Activated CD4-positive, alpha-beta T cell treated with anti-CD3 and anti-CD28 coated beads for 24 hours (primary cell): Measurements from ENCODE around the gene GPR148.

Experiments
- DNase-seq, 2 donors: peaks; one replicate each; pipeline ENCODE4 v3.0.0-alpha.2; 2020; ENCODE audit warnings: low read depth in 2 of 2

The GPR148 gene

GRCh38 chr2:130749641-130750040, 20.8 kb downstream of the GPR148 start:
- no peak for DNase-seq

DNA sequence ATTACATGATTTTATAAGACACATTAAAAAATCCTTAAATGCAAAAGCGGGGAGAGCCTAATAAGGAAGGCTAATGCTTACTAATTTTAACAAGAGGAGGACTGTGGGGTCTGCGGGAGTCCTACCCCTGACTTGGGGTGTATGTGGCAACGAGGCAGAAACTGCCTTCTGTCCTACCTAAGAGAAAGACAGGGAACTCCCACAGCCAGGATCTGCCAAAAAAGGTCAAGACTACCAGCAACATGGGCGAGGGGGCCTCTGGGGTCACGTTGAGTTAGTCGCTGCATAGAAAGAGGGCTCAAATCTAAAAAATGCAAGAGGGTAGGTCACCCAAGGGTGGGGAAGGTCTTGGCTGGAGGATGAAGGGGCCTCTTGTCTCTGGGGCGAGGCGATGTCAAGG, 25.9 kb downstream of the GPR148 start:
- DNase-seq, result no peak

- no peak for DNase-seq
These were observed 26.6 kb downstream of the GPR148 start, which contains the start of gene AMER3 for GRCh38 chr2:130755256-130756052. Gene AMER3, plus strand, starts transcription at chr2:130755540. Its CDS starts 6,533 bp downstream, at chr2:130762073.

DNA sequence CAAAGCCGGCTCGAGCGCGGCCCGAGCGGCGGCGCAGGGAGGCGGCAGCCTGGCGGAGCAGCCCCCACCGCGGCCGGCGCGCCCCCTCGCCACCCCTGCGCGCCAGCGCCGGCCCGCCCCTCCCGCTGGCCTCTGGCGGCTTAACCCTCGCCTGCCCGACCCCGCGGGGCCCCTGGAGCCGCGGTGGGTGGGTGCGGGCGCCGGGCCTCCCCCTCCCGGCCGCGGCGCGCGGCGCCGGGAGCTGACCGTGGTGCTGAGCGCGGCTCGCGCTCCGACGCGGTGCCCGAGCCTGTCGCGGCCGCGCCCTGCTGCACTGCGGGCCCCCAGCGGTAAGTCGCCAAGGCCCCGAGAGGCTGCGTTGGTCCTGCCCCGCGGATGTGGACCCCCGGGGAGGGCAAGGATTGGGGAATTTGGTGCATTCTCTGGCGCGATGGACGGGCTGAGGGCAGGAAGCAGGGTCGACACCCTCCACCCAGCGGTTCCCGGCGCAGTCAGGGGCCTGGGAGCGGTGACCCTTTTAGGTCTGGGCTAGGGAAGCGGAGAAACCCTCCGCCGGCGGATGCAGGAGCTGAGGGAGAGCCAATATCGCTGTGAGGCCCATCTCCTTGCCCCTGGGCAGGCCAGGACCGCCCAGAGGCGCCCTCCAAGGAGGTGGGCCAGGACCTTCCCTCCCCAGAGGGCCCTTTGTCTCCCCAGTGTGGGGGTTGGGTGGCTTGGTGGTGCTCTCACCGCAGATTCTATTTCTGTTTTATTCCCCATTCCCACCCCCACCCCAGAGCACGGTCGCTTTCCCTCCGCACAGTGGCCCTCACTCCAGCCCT, 27.4 kb downstream of the GPR148 start:
- no peak for DNase-seq

- DNase-seq, result no peak
These were observed 28.2 kb downstream of the GPR148 start for GRCh38 chr2:130756874-130757668.

DNA sequence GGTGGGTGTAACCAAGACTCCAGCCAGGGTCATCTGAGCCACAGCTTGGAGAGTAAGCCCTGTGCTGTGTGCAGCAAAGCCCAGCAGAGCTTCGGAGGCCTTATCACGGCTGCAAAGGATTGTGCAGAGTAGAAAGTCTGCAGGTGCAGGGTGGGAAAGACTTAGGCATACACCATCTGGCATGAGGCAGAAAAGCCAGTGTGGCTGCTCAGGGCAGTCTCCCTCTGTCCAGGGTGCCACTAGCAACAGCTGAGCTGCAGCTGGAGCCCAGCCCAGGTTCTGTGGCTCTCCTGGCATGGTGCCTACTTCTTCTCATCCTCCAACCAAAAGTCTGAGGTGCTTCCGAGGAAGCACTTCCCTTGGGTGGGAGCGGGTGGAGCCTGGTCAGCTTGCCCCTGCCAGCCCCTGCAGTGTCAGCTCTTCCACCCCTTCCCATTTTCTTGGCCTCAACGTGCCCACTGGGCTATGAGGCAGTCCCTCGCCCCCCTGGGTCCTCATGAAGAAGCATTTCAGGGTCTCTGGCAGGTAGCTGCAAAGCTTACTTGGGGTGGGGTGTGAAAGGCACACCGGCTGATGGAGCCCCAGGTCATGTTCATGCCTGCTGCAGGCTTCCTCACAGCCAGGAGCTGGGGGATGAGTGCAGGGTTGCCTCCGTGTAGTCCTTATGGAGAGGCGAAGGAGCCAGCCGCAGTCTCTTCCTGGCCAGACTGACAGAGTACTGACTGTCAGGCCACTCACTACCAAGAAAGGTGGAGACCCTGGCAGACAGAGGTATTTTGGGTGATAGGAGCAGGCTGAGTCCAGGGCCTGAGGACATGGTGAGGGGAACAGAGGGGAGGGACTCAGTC, 31.3 kb downstream of the GPR148 start:
- DNase-seq, result no peak

DNA sequence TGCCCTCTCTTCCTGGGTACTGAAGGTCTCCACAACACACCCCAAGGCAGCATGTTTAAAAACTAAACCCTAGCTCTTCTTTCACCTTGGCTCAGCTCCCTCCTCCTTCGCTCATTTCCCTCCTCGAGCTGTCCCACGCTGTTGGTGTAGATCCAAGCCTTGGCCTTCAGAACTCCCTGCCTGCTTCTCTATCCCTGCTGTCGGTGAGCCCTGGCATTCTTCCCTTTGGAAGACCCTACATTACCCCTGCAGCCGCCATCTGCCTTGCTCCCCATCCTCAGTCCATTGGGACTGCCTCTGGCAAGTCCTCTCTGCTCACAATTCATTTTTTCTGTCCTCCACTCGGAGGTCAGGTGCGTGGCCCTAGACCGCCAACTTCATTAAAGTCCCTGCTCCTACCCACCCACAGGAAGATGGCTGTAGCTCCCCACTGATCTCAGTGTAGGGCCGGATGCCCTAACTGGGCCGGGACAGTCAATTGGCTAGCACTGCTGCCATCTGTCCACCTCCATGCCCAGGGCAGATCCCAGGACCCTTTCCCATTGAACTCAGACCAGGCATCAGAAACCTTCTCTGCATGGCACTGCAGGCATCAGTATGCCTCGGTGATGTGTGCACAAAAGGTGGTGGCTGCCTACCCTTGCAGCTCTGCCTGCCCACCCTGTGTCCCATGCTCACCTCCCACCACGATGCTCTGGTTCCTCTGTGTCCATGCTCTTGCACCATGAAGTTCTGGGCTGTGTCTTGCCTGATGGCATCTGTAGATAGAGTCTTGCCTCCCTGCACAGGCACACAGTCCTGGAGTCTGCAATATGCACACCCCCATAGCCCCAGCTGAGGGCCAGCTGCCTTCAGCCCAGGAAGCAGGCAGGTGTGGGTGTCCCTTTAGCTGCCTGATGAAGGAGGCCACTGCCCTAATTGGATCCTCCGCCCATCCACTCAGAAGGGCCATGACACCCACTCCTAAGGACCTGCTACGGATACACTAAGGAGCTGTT, 32.2 kb downstream of the GPR148 start:
- no peak for DNase-seq

DNA sequence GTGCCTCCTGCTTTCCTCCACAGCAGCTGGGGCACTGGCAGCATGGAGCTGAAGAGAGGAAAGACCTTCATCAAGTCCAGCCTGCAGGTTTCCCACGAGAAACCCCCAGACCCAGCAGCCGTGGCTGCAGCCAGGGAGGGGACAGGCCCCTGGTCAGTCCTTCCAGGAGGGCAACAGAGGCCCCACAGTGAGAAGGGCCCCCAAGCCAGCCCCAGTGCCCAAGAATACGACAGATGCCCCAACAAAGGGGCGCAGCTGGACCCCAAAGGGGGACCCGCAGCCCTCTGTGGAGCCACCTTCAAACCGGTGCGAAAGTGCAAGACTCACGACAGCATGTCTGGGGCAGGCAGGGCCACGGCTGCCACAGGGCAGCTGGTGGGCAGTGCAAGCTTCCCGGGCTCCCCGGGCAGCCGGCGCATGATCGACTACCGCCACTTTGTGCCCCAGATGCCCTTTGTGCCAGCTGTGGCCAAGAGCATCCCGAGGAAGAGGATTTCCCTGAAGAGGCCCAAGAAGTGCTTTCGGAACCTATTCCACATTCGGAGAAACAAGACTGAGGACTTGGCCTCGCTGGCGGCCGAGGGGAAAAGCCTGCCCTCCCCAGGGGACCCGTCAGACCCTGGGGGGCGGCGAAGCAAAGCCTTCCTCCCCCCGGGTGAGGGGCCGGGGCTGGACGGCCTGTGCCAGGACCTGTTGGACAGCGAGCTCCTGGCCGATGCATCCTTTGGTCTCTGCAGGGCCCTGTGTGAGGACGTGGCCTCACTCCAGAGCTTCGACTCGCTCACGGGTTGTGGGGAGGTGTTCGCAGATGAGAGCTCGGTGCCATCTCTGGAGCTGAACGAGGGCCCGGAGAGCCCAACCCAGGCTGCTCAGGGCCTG, 33.4 kb downstream of the GPR148 start:
- no peak for DNase-seq

DNA sequence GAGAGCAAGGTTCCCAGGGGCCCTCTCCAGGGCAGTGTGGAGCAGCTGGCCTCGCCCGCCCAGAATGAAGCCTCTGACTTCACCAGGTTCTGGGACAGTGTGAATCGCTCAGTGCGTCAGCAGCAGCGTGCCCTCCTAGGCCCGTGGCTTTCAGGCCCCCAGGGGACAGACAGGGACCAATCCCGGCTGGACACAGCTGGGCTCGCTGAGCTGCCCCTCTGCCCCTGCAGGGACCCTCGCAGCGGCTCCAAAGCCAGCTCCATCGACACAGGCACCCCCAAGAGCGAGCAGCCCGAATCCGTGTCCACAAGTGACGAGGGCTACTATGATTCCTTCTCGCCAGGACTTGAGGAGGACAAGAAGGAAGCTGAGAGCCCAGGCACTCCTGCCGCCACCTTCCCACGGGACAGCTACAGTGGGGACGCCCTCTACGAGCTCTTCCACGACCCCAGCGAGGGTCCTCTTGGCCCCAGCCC, 34.1 kb downstream of the GPR148 start:
- DNase-seq, result no peak

- DNase-seq, result no peak
These were observed 34.5 kb downstream of the GPR148 start for GRCh38 chr2:130763405-130763804.

DNA sequence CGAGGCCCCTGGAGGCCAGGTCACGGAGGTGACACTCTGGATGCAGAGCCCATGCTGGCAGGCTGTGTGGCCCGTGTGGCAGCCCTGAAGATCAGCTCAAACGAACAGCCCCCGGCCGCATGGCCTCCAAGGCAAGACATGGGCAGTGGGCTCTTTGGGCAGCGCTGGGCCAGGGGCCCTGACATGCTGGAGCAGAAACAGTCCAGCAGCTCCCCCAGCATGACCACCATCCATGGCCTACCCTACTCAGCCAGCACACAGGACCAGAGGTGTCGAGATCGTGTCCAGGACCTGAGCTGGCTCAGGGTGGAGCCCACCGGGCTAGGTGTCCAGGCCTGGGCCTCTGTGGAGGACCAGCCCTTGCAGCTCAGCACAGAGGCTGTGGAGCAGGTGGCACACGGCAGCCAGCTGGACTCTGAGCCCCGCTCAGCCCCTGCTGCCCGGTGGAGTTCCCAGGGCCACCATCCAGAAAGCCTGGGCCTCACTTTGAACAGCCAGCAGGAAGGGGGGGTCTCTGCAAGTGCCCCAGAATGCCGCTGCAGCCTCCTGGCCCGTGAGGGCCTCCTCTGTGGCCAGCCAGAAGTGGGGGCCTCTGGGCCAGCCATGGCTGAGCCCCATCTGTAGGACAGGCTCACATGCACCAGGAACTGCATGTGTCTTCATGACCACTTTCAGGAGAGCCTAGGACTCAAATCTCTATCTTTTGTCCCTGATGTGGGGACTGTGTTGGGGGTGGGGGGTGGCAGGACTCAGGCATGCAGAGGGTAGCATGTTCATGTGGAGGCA, 35.4 kb downstream of the GPR148 start:
- DNase-seq, result no peak

GRCh38 chr2:130764821-130765115, 35.9 kb downstream of the GPR148 start:
- no peak for DNase-seq

DNA sequence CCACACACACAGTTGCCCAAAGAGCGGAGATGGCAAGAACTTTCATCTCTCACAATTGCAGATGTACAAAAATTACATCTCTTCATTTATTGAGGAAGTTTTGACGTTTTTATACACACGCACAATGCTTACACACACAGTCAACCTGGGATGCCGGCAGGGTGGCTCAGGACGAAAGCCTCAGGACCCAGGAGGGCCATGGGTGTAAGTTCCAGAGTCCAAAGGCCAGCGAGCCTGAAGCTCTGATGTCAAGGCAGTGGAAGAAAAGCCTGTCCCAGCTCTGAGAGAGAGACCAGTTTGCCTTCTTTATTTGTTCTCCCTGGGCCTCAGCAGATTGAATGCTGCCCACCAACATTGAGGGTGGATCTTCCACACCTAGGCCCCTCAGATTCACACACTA, 36.6 kb downstream of the GPR148 start:
- DNase-seq, result no peak

GRCh38 chr2:130766037-130766436, 37.2 kb downstream of the GPR148 start:
- no peak for DNase-seq

DNA sequence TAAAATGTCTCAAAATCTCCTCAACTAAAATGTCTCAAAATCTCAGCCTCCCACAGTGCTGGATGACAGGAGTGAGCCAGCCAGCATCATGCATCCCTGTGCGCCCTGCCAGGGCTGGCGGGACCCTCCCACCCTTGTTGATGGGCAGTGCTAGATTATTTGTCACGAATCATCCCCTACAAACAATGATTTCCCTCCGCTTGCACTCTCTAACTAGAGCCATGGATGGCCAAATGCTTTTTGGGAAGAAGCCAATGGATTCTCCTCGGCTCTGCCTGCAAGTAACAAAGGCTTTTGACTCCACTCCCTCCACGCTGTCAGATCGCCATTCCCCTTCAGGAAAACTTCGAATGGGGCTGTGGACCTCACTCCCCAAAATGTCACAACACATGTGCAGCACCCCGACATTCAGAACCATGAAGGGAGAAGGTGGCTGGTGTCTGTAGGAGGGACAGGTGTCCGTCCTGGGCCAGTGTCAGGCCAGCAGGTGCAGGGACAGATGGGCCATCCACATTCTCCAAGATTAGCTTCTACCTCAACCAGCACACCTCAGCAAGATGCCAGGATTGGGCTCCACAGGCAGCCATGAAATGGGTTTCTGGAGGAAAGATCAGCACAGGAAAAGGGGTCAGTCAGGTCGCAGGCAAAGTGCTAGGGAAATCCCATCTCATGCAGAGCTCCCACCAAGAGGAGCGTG, 38.0 kb downstream of the GPR148 start:
- DNase-seq, result no peak

GRCh38 chr2:130767408-130767775, 38.5 kb downstream of the GPR148 start:
- DNase-seq, result no peak

GRCh38 chr2:130768191-130768855, 39.5 kb downstream of the GPR148 start:
- DNase-seq, result no peak
